ENCODE measurements around the gene EDA.

Gene EDA

GRCh38 chrX:70013466-70014381, 397.8 kb downstream of the EDA start:
- TF ChIP-seq CTCF (IDR thresholded peaks at IDR 0.05; ENCODE audit: low read depth, low read length): no peak
- H3K4me3 ChIP-seq (ENCODE audit: low read depth, low read length): no peak overlapping the region
- no peak for DNase-seq (ENCODE audit: low read depth, low spot score)
- in situ Hi-C loops (cut with HindIII; ENCODE audit: low sequenced_read_pairs): no loop called here

GRCh38 chrX:70016513-70016912, 400.6 kb downstream of the EDA start:
- no peak overlapping the region for H3K4me3 ChIP-seq (ENCODE audit: low read depth, low read length)
- TF ChIP-seq CTCF (IDR thresholded peaks at IDR 0.05; ENCODE audit: low read depth, low read length): no peak
- no peak for DNase-seq (ENCODE audit: low read depth, low spot score)
- in situ Hi-C loops (cut with HindIII; ENCODE audit: low sequenced_read_pairs): no loop called here

- DNase-seq (ENCODE audit: low read depth, low spot score): no peak
Measured at GRCh38 chrX:70022616-70023015, 406.7 kb downstream of the EDA start.

GRCh38 chrX:70025464-70025863, 409.6 kb downstream of the EDA start:
- in situ Hi-C loops (cut with HindIII; ENCODE audit: low sequenced_read_pairs): no loop called here
- H3K4me3 ChIP-seq (ENCODE audit: low read depth, low read length): no peak overlapping the region

More at GRCh38 chrX:70022616-70023015, 406.7 kb downstream of the EDA start:
- no peak overlapping the region for H3K4me3 ChIP-seq (ENCODE audit: low read depth, low read length)
- in situ Hi-C loops (cut with HindIII; ENCODE audit: low sequenced_read_pairs): no loop called here
- TF ChIP-seq CTCF (IDR thresholded peaks at IDR 0.05; ENCODE audit: low read depth, low read length): no peak

GRCh38 chrX:70026112-70026850, 410.4 kb downstream of the EDA start:
- no peak for DNase-seq (ENCODE audit: low read depth, low spot score)
- in situ Hi-C loops (cut with HindIII; ENCODE audit: low sequenced_read_pairs): no loop called here
- TF ChIP-seq CTCF (IDR thresholded peaks at IDR 0.05; ENCODE audit: low read depth, low read length): no peak
- no peak overlapping the region for H3K4me3 ChIP-seq (ENCODE audit: low read depth, low read length)

More at GRCh38 chrX:70025464-70025863, 409.6 kb downstream of the EDA start:
- peak; percentile 14 for DNase-seq (ENCODE audit: low read depth, low spot score)
- TF ChIP-seq CTCF (IDR thresholded peaks at IDR 0.05; ENCODE audit: low read depth, low read length): no peak

- in situ Hi-C loops (cut with HindIII; ENCODE audit: low sequenced_read_pairs): no loop called here
- no peak for DNase-seq (ENCODE audit: low read depth, low spot score)
- TF ChIP-seq CTCF (IDR thresholded peaks at IDR 0.05; ENCODE audit: low read depth, low read length): no peak
- no peak overlapping the region for H3K4me3 ChIP-seq (ENCODE audit: low read depth, low read length)
Measured at GRCh38 chrX:70026851-70027200, 410.9 kb downstream of the EDA start.

Data from astrocyte of the spinal cord (primary cell).